Islet of Langerhans (tissue), 1 donor: ENCODE results near the gene WFDC6.

Experiments used
- FAIRE-seq: peaks from one replicate; lab custom pipeline; 2011; peaks lifted over from hg19 to GRCh38; lab: Jason Lieb, UNC

Gene WFDC6

DNA sequence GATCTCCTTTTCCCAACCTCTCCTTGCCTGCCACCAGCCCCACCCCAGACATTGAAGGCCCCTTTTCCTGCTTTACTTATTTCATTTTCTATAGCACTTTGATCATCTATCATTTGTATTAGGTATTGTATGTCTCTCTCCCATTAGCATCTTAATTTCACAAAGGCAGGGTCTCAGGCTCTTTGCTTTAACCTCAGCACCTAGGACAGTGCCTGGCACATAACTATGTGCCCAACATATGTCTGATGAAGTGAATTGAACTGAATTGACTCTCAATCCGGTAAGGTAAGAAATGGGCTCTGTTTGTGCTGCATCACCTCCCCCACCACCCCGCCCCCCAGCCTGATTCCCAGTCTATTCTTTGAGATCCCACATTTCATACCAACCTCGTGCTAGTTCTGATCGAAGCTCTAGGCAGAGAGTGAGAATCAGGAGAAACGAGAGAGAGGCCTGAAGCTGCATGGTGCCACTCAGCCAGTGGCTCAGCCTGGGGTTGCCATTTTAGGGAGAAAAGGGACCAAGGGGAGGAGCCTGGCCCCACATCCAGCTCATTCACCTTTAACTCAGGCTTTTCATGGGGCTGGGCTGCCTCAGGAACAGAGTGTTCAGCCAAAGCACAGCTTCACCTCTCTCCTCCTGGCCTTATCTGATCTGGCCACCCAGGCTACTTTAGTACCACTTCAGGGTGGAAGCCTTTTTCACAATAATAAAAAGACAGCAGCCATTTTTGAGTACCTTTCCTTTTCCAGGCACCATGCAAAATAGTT, 24.0 kb downstream of the WFDC6 start, which contains the start of gene SPINT3:
TSS of gene SPINT3 (minus strand) at position 476 of the 767 bp plus-strand sequence. CDS start at position 462, 14 bp downstream.
- FAIRE-seq: no peak

DNA sequence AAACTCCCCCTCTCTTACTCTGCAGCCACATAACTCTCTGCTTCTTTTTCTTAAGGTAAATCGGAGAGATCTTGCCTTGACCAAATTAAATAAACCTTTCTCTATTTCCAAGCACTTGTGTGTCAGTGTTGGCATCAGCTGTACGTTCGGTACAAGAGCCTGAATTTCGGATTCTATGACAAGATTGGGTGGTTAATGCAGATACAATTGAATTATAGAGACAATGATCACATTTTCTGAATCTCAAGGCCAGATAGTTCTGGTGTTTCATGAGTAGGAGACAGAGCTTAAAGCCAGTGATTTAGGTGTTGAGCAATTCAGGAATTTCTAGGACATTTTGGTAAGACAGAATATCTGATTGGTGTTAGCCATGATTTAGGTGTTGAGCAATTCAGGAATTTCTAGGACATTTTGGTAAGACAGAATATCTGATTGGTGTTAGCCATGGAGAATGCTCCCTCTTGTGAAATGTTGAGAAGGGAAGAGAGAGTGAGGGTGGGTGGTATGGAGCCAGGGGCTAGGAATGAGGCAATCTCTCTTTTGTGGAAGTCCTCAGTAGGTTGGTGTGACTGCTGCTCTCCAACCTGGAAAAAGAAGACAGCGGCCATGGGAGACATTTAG, 28.9 kb downstream of the WFDC6 start:
- FAIRE-seq: no peak

DNA sequence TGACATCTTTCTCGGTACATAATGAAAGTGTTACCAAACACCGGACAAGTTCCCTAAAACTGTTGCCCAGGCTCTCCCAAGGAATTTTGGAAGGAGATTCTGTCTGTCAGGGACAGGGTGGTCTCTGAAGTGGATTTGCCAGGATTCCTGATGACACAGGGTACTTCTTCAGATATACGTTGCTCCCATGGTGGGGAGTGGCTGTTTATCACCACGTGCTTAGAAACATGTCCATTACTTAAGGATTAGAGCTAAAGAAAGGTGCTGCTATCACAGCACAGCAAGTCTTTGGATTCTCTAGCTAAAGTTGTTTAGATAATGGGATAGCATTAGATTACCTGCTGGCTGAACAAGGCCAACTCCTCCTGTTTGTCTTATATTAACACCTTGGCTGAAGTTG, 30.2 kb downstream of the WFDC6 start:
- no peak for FAIRE-seq

DNA sequence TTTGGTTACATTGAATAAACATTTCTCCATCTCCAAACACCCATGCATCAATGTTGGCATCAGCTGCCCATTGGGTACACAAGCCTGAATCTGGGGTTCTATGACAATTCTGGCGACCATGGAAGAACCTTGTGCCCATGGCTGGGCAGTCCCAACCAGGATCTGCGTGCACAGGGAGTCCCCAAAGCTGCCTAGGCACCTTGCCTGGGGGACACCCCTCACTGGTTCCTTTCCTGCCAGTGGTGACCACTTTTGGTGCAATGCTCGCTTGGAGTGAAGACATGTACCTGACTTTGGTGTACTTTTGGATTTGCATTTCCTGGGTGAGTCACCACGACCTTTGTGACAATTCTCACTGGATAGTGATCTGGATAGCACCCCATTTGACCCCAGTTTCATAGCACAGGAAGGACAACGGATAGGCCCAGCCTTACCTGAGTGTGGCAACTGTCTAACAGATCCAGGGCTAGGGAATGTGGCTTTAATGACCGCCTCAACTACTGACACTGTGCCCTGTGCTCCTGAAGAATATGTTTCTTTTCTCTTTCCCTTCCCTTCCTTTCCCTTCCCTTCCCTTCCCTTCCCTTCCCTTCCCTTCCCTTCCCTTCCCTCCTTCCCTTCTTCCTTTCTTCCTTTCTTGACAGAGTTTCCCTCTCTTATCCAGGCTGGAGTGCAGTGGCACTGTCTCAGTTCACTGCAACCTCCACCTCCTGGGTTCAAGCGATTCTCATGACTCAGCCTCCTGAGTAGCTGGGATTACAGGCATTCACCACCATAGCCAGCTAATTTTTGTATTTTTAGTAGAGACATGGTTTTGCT, 31.0 kb downstream of the WFDC6 start:
- FAIRE-seq: no peak

DNA sequence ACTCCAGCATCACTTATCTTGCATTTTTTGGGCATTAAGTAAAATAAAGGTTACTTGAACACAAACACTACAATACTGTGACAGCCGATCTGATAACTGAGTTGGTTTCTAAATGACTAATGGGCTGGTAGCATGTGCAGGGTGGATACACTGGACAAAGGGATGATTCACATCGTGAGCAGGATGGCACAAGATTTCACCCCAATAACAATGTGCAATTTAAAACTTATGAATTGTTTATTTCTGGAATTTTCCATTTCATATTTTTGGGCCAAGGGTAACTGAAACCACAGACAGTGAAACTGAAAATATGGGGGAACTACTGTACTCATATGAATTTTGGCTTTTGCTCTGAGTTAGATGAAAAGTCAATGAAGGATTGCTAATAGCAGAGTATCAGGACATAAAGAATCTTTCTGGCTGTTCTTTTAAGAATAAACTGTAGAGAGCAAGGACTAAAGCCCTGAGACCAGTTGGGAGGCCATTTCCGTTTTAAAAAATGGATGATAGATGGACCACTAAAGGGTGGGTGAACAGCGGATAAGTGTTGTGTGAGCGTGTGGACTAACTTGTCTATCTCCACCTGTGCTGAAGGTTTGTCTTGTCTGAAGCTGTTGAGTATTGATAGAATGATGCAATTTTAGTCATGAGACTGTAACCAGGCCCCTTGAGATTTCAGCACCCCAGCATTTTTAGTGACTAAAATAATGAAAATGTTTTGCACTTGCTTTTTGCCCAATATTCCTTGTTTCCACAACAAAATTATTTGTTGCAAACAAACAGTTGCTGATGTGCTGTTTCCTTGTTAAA, 32.1 kb downstream of the WFDC6 start:
- no peak for FAIRE-seq

DNA sequence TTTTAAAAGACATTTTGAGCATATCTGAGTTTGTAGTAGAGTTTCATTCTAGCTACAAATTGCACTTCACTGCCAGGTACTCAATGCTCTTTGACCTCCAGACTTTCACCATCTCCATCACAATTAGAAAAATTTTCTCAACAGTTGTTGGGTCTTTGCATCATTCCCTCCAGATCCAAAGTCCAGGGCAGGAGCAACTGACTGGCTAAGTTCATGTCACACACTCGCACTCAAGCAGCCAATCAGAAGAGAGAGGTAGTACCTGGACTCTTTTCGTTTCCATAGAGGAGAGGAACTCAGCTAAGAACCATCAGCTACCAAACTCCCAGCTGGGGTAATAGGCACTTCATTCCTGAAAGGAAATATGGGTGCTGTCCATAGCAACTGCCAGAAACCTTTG, 32.9 kb downstream of the WFDC6 start:
- FAIRE-seq: no peak

DNA sequence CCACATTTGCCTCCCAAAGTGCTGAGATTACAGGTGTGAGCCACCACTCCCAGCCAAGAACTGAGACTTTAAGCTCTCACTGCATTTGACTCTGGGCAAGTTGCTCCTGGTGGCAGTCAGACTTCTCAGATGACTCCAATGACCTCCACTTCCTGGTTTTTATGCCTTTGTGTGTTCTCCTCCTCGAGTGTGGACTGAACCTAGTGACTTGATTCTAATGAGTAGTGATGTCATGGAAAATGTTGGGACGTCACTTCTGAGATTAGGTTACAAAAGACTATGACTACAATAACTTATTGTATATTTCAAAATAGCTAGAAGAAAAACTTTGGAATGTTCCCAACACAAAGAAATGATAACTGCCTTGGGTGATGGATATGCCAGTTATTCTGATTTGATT, 35.9 kb downstream of the WFDC6 start:
- FAIRE-seq: no peak

DNA sequence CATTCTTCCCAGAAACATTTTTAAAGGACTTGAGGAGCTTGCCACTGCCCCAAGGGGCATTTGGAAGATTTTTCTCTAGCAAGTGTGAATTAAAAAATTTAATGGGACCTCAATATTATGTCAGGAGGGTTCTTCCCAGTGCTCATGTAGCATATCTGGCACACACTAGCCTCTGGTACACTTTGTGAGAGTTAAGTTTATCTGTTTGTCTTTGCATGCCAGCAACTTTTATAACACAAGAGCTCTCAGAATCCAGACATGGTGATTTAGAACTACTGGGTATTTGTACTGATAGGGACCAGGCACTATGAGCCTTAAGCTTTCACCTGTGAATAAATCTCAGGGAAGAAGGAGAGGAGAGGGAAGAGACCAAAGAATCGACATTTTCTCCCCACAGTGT, 36.7 kb downstream of the WFDC6 start:
- FAIRE-seq: no peak

DNA sequence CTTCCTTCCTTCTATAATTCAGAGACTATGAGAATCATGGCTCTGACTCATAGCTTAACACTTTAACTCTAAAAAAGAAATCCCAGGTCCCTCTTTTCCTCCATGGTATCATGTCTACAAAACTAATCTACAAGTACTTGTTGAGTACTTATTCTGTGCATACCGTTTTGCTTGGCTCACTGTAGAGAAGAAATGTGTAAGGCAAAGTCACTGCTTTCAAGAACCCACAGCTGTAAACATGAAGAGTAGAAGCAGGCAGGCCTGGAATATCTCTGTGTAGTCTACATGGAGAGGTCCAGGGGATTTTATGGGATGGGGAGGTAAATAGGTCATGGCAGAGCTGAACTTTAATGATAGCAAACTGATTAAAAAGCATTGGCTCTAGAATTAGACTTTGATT, 37.7 kb downstream of the WFDC6 start:
- no peak for FAIRE-seq

DNA sequence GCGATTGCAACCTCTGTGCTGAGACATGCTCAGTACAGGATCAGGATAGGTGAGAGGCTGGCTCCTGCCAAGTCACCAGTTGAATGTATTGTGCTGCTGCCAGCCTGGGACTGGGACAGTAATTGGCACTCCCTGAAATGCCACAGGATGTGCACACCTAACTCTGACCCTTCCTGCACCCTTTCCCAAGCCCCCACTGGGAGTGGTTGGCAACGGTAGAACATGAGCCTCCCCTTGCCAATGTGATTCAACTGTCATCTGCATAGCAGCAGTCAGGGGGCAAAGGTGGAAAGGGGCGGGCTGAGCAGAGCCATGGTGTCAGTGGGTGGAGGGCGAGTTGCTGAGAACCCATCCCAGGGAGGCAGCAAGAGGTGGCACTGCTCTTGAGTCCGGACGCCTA, 39.3 kb downstream of the WFDC6 start:
- no peak for FAIRE-seq

DNA sequence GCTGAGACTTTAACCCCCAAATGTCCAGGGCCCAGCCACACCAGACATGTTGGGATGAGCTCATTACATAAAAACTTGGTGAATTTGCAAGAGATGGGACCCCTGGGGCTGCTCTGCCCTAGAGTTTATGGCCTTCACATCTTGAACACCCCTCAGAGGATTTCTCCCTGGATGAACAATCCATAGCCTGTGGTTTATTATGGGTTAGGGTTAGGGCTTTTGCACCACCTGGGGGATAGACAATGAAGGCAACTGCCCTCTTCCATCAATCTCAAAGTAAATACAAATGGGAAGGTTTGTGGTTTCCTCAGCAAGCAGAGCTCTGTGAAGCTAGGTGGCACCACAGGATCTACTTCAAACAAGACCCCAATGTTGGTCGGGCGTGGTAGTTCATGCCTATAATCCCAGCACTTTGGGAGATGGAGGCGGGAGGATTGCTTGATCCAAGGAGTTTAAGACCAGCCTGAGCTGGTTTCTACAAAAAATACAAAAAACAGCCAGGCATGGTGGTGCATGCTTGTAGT, 41.2 kb downstream of the WFDC6 start:
- FAIRE-seq: no peak

DNA sequence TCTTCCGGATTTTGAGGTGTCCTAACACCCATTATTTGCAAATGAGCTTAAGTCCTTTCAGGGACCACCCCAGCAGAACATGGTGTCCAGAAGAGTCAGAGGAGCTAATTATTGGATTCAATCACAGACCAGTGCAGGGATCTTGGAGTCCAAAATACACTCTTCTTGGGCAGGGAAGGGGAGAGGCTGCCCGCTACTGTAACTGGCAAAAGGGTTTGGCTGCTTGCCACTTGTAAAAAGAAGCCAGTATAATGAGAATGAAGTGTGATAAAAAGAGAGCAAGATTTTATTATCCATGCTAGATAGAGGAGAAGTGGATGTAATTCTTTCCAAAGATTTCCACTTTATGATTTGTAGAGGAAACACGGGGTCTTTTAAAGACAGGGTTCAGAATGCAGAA, 43.1 kb downstream of the WFDC6 start:
- no peak for FAIRE-seq

DNA sequence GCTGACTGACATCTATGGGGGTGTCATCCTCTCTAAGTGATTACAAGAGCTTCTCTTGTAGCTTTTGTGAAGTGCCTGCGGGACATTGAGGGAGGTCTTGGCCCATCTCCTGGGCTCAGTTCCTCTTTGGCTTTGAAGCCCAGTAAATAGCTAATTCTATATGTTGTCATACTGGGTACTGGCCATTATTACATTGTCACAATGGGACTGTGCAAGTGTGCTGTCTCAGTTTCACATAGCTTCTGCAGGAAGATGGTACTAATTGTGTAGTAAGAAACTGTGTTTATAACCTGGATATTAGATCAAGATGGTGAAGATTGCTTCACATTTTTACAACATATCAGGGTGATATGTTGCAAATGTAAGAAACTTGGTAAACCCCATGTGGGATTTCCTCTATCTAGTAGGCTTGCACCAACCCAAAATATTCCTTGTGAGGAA, 43.8 kb downstream of the WFDC6 start:
- no peak for FAIRE-seq

DNA sequence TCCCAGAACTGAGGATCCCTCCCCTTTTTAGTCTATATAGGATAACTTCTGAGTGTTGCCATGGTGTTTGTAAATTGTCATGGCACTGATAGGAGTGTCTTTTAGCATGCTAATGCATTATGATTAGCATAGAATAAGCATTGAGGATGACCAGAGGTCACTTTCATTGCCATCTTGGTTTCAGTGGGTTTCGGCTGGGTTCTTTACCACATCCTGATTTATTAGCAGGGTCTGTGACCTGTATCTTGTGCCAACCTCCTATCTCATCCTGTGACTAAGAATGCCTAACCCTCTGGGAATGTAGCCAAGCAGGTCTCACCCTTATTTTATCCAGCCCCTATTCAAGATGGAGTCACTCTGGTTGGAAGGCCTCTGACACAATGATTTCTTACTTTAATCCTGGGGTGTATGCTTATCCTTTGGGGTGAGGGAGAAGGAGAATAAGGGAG, 50.2 kb downstream of the WFDC6 start:
- no peak for FAIRE-seq

DNA sequence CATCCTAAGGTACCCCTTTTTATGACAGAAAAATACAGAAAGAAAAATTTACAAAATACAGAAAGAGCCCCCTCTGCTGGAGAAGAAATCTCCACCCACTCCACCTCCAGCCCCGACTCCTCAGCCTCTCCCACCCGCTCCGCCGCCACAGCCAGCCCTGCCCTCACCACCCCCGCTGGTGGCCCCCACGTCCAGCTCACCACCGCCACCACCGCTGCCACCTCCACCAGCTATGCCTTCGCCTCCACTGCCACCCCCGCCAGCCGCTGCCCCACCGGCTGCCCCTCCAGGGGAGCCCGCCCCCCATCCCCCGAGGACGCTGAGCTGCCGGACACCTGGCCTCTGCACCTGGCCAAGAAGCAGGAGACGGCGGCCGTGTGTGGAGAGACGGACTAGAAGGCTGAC, 52.0 kb downstream of the WFDC6 start:
- FAIRE-seq: no peak

DNA sequence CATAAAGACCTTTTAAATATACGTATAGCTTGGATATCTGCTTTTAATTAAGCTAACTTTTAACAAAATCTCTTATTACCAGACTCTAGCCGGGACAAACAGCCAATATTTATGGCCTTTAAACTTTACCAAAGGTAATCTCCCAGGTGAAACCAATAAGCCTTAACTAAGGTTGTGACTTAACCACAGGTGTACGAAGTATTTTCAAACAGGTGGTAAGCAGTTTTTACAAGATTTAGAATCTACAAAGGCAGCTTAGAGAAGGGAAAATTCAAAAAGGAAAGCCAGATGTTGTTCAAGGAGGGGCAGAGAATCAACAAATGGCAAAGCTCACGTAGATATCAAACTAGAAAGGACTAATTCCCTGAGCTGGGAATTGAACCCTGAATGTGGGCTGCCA, 53.9 kb downstream of the WFDC6 start:
- no peak for FAIRE-seq

DNA sequence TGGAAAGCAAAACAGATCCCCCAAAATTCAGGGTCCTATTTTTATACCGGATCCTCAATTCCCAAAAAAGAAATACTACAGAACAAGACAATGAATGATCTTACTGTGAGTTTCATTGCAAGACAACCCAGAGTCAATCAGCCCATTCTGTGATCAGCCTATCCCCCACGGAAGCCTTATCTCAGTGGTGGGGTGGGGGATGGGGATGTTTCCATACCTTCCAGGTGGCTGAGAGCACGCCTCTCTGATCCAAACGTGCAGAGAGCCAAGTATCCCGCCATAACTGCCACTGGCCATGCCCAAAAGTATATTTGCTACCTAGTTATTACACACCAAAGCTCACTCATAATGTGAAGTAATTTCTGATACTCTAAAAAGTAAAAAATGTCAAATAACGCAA, 54.6 kb downstream of the WFDC6 start:
- no peak for FAIRE-seq
